Tibial nerve (tissue), 4 donors: ENCODE data around the gene CTNNA3.

Source experiments
- EP300 ChIP-seq, 2 donors: sonication (generic); formaldehyde crosslinking; IDR thresholded peaks; one replicate each; pipeline ENCODE4 v1.6.1; 2017; ENCODE audit warnings: antibody characterized with exemption in 2 of 2, mild to moderate bottlenecking in 1 of 2
- POLR2A ChIP-seq, 2 donors: fragments of 450-650 bp; IDR thresholded peaks; one replicate each; pipeline ENCODE4 v1.6.1; 2017; ENCODE audit warnings: antibody characterized with exemption in 2 of 2, mild to moderate bottlenecking in 2 of 2, moderate library complexity in 2 of 2
- TF ChIP-seq, protein P1 (sequence below), 5 experiments: fragments of 200-600 bp in 3 of 5; fragments of 450-650 bp in 2 of 5; sonication (generic) in 3 of 5; IDR thresholded peaks; one replicate each; pipeline ENCODE4 v1.5.1; 2016 to 2019; ENCODE audit warnings: antibody characterized with exemption in 5 of 5, mild to moderate bottlenecking in 3 of 5, moderate library complexity in 2 of 5

DNA sequence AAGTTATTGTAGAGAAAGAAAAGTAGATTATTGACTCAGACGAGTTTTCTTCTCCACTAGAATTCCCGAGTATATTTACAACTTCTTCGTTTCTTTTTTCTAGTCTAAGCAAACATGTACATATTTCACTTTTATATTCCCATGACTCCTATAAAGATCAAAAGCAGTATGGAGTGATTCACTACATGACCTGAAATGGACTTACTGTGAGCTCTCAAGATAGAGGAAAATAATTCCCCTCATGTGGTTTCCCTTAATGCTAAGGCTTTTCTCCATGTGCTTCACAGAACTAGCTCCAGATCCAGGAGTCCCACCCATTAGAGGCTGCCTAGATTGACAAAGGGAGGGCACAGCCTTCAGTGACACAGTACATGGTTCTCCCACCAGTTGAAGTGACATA is 1593.2 kb downstream of the CTNNA3 start:
- TF ChIP-seq, protein P1, sequence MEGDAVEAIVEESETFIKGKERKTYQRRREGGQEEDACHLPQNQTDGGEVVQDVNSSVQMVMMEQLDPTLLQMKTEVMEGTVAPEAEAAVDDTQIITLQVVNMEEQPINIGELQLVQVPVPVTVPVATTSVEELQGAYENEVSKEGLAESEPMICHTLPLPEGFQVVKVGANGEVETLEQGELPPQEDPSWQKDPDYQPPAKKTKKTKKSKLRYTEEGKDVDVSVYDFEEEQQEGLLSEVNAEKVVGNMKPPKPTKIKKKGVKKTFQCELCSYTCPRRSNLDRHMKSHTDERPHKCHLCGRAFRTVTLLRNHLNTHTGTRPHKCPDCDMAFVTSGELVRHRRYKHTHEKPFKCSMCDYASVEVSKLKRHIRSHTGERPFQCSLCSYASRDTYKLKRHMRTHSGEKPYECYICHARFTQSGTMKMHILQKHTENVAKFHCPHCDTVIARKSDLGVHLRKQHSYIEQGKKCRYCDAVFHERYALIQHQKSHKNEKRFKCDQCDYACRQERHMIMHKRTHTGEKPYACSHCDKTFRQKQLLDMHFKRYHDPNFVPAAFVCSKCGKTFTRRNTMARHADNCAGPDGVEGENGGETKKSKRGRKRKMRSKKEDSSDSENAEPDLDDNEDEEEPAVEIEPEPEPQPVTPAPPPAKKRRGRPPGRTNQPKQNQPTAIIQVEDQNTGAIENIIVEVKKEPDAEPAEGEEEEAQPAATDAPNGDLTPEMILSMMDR (IDR thresholded peaks at IDR 0.05): no peak
- TF ChIP-seq POLR2A (IDR thresholded peaks at IDR 0.05): no peak
- TF ChIP-seq EP300 (IDR thresholded peaks at IDR 0.05): no peak
